ENCODE measurements around the gene GAMT. TPM values are rescaled to one million over a fixed set of nuclear protein-coding genes. Genes with fewer than 3 reads are reported as not detected.

The GAMT gene
- total and polyA plus RNA-seq, 8 donors, result 5.9 to 26.1 (median 23.3) TPM

- DNase-seq (peak in 1 of 4 donors; percentile 77), ATAC-seq (no peak)
- intact Hi-C loops (cut with DNase I), result no loop called here
- H3K36me3 ChIP-seq, result peaks cover 0 to 98% of the 10 kb centered on the region in 2 donors
- no peak overlapping the region for H3K4me3 ChIP-seq
- no peaks in the 10 kb centered on the region for H3K4me1 ChIP-seq
- H3K9me3 ChIP-seq, result no peaks in the 10 kb centered on the region
- TF ChIP-seq CTCF (IDR thresholded peaks at IDR 0.05), result no peak
- H3K27me3 ChIP-seq, result no peaks in the 10 kb centered on the region
- no peak overlapping the region for H3K27ac ChIP-seq
These were observed 27.5 kb upstream of the GAMT start for GRCh38 chr19:1428738-1429391.

GRCh38 chr19:1427221-1427920, 26.0 kb upstream of the GAMT start:
- peaks cover 0 to 3% of the 10 kb centered on the region in 2 donors for H3K4me1 ChIP-seq
- H3K27ac ChIP-seq, result no peak overlapping the region
- no peak for TF ChIP-seq CTCF (IDR thresholded peaks at IDR 0.05)
- no peaks in the 10 kb centered on the region for H3K9me3 ChIP-seq
- no peak for DNase-seq
- no peaks in the 10 kb centered on the region for H3K27me3 ChIP-seq
- H3K36me3 ChIP-seq, result peaks cover 0 to 98% of the 10 kb centered on the region in 2 donors
- H3K4me3 ChIP-seq, result no peak overlapping the region
- no peak for ATAC-seq
- intact Hi-C loops (cut with DNase I), result no loop called here

- no peak overlapping the region for H3K27ac ChIP-seq
- TF ChIP-seq CTCF (IDR thresholded peaks at IDR 0.05), result no peak
- intact Hi-C loops (cut with DNase I), result no loop called here
- no peaks in the 10 kb centered on the region for H3K27me3 ChIP-seq
- H3K4me3 ChIP-seq, result no peak overlapping the region
- peaks cover 0 to 3% of the 10 kb centered on the region in 2 donors for H3K4me1 ChIP-seq
- no peak for ATAC-seq
- no peak for DNase-seq
- peaks cover 0 to 98% of the 10 kb centered on the region in 2 donors for H3K36me3 ChIP-seq
- no peaks in the 10 kb centered on the region for H3K9me3 ChIP-seq
These were observed 25.4 kb upstream of the GAMT start for GRCh38 chr19:1426736-1427135.

- ATAC-seq (no peak), DNase-seq (no peak)
- intact Hi-C loops (cut with DNase I), result no loop called here
These were observed 24.6 kb upstream of the GAMT start for GRCh38 chr19:1425902-1426301.

More at GRCh38 chr19:1425902-1426301, 24.6 kb upstream of the GAMT start:
- no peak overlapping the region for H3K4me3 ChIP-seq
- H3K9me3 ChIP-seq, result no peaks in the 10 kb centered on the region
- no peak for TF ChIP-seq CTCF (IDR thresholded peaks at IDR 0.05)
- peaks cover 0 to 98% of the 10 kb centered on the region in 2 donors for H3K36me3 ChIP-seq
- no peaks in the 10 kb centered on the region for H3K27me3 ChIP-seq
- peaks cover 0 to 3% of the 10 kb centered on the region in 2 donors for H3K4me1 ChIP-seq
- H3K27ac ChIP-seq, result no peak overlapping the region
